HG02973 (cell line): ENCODE data around the gene AHNAK2.
A peak's percentile ranks its signal among the peaks of the same experiment; 100 is the strongest.
"Not testable (repeated sequence)": the region's sequence is repeated elsewhere in the genome, so short reads cannot be mapped to it uniquely, and the experiment has no call there.

Experiments used
- ATAC-seq: cut with Tn5 transposase; IDR thresholded peaks from one replicate; pipeline ENCODE4 v1.9.1; 2021; ENCODE audit warnings: moderate library complexity; ENCODE audit not compliant: unreplicated experiment

The AHNAK2 gene

DNA sequence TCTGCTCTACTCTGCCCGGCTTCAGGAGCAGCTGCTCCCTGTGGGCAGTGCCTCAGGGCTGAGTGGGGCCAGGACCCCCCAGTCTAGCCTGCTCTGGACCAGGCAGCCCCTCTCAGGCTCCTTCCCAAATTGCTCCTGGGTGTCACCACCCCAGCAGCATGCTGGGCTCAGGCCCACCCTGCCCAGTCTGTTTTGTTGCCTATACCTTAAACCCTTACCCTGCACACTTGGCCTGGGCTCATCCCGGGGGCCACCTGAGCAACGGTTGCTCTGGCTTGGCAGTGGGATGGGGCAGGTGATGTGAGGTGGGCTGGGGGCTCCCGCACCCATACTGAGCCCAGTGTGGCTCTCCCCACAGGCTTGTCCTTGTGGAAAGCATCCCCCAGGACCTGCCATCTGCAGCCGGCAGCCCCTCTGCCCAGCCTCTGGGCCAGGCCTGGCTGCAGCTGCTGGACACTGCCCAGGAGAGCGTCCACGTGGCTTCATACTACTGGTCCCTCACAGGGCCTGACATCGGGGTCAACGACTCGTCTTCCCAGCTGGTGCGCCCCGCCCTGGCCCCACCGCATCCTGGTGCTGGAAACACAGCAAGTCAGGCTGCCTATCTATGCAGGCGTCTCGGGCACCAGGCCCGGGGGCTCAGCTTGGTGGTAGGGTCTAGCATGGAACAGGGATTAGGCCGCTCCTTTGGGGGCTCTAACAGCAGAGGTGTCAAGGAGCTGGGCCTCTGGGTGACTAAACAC lies 49.6 kb downstream of the AHNAK2 start:
- ATAC-seq = no peak

DNA sequence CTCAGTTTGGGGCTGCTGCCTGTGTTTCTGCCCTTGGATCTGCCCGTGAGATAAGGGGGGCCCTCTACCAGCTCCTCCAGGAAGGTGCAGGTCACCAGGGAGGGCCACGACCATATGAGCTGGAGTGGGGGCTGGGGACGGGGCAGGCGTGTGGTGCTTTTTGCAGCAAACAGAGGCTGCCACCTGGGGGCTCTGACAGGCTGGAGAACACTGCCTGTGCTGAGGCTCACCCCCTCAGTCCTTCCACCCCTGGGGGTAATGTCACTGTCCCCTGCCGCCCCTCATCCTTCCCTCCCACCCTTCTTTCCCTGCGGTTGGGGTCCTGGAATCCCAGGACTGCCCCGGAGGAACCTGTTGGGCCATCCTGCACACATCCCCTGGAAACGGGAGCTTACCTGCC lies 50.3 kb downstream of the AHNAK2 start:
- no peak for ATAC-seq

DNA sequence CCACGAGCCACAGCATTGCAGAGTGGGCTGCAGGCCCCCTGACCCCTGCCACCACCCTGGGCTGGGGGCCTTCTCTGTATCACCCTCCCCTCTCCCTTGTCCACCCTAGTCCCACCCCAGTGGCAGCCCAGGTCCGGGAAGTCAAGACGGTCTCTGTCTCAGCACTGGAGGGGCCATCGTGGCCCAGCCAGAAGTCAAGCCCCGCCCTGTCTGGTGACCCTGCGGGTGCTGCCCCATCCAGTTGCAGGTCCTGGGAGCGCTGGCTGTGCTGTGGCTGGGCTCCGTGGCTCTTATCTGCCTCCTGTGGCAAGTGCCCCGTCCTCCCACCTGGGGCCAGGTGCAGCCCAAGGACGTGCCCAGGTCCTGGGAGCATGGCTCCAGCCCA lies 50.8 kb downstream of the AHNAK2 start:
- no peak for ATAC-seq

DNA sequence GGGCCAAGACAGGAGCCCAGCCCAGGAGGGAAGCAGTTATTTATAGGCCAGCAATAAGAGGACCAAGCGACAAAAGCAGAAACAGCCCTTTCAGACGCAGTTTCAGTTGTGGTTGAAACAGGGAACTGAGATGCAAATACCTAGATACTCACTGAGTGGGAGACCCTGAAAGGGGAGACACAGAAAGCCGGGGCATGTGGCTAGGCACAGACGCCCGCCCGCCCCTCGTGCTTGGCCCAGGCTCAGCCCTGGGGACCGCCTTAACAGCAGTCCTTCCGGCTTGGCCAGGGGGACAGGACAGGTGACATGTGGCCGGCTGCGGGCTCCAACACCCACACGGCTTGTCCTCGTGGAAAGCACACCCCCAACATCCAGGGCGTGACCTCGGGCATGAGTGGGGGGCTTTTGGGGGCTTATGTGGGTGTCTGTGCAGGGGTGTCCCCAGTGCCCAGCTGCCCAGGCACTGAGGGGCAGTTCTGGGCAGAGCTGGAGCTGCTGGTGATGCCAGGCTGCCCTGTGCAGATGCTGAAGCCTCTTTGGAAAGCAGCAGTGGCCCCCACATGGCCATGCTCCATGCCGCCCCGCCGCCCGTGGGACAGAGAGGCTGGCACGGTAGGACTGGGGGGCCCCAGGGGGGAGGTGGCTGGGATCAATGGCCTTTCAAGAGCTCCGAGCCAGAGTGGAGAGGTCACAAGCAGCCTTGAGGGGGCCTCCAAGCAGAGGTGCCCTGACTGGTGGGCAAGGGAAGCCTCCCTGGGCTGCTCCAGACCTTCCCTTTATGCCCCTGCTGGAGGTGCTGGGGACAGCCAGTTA lies 51.3 kb downstream of the AHNAK2 start:
- ATAC-seq = peak; percentile 66

DNA sequence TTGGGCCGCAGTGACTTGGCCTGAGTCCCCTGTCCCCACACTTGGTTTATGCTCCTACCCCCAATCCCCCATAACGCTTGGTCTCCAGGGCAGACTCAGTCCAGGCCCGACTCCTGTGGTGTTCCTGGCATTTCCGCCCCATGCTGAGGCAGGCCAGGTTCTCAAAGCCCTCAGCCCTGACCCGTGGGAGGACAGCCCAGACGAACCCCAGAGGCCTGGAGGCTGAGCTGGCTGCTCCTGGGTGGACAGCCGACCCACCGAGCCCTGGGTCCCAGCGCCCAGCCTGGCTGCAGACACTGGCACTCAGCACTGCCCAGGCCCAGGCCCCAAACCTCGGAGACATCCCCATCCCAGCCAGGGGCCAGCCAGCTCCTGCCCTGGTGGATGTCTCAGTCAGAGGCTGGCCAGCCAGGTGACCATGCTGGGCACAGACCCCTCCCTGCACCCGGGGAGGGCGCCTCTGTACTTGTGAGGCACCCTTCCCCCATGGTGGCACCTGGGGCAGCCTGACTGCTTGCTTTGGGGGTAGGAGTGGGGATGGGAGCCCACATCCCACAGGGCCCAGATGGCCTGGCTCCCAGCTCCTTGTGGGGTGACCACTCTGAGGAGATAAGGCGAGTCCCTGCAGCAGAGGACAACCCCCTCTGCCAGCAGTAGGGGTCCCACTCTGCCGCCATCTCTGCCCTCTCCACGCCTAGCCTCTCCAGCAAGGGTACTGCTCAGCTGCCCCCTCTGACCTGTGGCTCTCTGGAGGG lies 52.1 kb downstream of the AHNAK2 start:
- peak; percentile 2 for ATAC-seq

DNA sequence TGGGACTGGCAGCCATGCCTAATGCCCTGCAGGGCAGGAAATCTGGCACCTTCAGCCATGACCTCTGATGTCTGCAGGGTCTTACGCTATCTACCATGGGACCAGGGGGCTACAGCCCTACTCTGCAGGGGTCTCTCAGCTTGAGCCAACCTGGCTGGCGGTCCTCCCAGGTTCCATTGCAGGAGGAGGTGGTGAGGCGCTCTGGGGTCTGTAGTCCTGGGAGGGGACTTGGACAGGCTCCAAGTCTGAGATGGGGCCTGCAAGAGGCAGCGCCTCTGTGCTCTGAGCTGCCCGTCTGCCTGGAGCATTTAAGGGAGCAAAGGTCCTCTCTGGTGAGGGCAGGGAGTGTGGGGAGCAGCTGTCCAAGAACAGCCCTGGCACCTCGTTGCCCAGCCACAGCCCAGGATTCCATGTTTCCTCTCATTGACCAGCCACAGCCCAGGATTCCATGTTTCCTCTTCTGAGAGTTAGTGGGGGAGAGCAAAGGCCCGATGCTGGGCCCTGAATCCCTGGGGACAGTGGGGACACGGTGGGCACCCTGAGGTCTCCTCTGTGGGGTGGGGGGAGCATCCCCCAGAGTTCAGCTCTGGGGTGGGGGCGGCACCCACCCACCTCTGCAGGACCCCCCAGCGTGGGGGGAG lies 52.8 kb downstream of the AHNAK2 start:
- ATAC-seq = no peak

DNA sequence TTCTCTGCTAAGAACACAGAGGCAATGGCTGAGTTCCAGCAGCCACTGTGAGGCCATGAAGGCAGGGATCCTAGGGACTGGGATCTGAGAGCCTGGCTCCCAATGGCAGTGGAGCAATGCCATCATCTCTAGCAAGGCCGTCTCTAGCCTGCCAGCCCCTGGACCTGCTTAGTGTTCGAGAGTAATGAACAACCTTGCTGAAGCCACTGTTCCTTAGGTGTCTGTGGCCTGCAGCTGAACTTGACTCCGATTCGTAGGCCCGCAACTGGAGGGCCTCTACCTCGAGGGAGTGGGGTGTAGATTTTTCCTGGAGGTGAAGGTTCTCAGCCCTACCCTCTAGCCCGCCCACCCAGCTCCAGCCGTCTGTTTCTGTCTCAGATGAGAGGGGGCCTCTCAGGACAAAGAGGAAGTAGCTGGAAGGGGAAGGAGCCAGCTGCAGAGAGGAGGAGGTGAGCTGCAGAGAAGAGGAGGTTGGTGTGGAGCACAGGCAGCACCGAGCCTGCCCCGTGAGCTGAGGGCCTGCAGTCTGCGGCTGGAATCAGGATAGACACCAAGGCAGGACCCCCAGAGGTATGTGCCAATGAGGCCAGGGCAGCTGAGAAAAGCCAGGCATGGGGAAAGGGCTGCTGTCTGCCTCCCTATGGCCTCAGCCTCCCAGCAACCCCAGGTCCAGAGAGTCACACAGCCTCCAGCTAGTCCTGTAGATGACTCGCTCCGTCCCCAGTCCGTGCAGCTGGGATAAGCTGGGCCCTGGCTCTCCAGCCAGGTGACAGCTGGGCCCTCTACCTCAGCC lies 53.6 kb downstream of the AHNAK2 start, which contains the start of gene PLD4:
Gene PLD4, plus strand, starts transcription at position 459 of the 793 bp plus-strand sequence. CDS start 2,262 bp downstream, outside the sequence.
- ATAC-seq = no peak

DNA sequence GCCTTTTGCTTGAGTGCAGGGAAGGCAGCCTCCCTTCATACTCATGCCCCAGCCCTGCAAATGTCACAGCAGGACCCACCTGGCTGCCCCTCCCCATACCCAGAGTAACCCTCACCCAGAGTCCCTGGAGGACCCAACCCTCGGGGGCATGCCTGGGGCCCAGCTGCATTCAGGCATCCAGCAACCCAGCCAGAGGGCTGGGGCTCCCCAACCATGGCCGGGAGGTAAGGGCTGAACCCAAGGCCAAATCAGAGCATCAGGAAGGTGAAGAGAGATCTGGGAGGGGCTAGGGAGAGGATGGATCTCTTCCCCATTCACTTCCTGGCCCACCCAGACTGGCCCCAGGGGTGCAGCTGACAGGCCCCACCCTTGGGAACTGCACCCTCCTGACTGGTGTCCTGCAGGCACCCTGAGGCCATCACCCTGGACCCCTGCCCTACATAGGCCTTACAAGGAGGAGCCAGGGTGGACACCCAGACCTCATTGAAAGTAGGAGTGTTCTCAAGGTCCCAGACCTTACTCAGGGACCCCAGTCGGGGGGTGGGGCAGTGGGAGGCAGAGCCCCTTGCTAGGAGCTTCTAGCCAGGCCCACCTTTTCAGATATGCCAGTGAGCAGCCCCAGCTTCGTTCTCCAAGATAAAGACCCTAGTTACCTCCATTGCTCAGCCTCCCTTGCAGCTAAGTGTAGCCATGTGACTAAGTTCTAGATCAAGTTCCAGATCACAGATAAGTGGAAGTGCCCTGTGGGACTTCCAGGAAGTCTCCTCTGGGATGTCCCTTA lies 54.3 kb downstream of the AHNAK2 start:
- ATAC-seq = no peak

DNA sequence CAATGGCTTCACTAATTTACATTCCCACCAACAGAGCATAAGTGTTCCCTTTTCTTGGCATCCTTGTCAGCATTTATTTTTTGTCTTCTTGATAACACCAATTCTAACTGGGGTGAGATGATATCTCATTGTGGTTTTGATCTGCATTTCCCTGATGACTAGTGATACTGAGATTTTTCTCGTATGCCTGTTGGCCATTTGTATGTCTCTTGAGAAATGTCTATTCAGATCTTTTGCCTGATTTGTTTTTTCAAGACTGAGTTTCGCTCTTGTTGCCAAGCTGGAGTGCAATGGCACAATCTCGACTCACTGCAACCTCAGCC lies 58.2 kb downstream of the AHNAK2 start:
- ATAC-seq = no peak

DNA sequence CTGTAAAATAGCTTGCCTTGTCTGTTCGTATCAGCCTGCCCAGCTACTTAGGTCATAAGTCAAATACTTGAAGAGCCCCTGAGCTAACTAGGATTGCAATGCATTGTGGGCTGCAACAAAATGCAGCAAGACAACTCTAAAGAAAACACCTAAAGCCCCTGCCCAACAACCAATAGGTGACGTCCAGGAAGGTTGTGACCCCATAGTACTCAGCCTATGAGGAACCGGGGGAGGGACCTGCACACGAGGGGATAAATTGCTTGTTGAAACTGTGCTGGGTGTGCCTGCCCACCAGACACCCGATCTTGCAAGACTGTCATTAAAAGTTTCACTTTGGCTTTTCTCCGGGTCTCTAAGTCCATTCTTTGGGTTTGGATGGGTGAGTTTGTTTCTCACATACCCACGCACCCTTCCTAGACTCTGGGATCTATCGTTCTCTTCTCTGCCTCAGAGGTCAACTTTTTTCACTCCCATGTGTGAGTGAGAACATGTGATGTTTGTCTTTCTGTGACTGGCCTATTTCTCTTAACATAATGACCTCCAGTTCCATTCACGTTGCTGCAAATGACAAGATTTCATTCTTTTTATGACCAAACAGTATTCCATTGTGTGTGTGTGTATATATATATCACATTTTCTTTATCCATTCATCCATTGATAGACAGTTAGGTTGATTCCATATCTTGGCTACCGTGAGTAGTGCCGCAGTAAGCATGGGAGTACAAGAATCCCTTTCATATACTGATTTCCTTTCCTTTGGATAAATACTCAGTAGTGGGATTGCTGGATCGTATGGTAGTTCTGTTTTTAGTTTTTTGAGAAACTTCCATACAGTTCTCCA lies 58.8 kb downstream of the AHNAK2 start:
- ATAC-seq = not testable (repeated sequence)

DNA sequence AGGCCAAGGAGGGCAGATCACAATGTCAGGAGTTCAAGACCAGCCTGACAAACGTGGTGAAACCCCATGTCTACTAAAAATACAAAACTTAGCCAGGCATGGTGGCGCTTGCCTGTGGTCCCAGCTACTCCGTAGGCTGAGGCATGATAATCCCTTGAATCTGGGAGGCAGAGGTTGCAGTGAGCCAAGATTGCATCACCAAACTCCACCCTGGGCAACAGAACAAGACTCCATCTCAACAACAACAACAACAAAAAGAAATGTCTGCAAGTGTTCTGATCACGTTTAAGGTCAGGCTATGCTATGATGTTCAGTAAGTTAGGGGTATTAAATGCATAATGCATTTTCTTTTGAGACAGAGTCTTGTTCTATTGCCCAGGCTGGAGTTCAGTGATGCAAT lies 60.2 kb downstream of the AHNAK2 start:
- ATAC-seq = no peak

DNA sequence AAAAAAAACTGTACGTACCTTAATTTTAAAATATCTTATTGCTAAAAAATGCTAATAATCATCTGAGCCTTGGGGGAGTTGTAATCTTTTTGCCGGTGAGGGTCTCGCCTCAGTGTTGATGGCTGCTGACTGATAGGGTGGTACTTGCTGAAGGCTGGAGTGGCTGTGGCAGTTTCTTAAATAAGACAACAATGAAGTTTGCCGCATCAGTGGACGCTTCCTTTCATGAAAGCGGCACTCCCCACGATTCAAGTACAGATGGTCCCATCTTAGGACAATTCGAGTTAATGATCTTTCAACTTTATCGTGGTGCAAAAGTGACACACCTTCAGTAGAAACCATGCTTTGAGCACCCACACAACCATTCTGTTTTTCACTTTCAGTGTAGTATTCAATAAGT lies 61.1 kb downstream of the AHNAK2 start:
- no peak for ATAC-seq

DNA sequence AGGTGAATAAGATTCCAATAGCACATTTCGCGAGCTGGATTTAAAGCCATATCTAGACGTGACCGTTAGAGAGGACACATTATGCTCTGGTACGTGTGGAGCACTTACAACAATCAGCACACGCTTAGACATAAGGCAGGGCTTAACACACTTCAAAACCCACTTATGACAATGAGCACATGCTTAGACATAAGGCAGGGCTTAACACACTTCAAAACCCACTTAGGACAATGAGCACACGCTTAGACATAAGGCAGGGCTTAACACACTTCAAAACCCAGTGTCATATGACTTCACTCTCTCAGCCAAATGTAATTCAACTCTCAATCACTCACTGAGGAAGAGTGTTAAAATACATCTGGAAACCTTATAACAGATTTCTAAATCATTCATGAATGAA lies 64.7 kb downstream of the AHNAK2 start:
- no peak for ATAC-seq

DNA sequence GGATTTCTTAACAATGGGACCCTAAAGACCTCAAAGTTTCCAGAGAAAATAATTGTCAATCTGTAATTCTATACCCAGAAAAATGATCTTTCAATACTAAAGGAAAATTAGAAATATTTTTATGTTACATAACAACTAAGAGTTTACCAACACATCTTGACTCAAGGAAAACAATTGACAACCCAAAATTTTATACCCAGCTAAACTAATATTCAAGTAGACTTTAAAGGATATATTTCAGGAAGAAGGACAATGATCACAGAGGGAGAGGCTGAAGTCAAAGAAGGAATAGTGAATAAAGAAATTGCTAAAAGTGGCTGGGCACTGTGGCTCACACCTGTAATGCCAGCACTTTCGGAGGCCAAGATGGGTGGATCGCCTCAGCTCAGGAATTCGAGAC lies 66.1 kb downstream of the AHNAK2 start:
- ATAC-seq = no peak

DNA sequence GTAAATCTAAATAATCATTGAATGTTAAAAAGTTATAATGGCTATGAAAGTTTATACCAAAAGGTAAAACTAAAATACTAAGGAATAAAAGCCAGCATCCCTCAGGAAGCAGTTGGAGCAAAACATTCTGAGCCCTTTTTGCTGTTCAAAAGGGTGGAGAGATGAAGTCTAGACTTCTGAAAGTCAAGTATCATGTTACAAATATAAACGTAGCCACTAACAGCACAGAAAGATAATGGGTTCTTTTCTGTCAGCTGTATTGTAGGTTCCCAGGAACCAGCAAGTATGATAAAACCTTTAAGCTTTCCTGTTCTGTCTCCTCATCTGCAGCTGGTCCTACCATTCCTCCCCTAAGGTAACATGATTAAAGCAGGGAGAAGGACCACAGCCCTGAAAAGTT lies 69.9 kb downstream of the AHNAK2 start:
- no peak for ATAC-seq

DNA sequence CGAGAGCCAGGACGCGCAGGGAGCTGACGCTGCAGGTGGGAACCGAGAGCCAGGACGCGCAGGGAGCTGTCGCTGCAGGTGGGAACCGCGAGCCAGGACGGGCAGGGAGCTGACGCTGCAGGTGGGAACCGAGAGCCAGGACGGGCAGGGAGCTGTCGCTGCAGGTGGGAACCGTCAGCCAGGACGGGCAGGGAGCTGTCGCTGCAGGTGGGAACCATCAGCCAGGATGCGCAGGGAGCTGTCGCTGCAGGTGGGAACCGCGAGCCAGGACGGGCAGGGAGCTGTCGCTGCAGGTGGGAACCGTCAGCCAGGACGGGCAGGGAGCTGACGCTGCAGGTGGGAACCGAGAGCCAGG lies 72.6 kb downstream of the AHNAK2 start:
- not testable (repeated sequence) for ATAC-seq

DNA sequence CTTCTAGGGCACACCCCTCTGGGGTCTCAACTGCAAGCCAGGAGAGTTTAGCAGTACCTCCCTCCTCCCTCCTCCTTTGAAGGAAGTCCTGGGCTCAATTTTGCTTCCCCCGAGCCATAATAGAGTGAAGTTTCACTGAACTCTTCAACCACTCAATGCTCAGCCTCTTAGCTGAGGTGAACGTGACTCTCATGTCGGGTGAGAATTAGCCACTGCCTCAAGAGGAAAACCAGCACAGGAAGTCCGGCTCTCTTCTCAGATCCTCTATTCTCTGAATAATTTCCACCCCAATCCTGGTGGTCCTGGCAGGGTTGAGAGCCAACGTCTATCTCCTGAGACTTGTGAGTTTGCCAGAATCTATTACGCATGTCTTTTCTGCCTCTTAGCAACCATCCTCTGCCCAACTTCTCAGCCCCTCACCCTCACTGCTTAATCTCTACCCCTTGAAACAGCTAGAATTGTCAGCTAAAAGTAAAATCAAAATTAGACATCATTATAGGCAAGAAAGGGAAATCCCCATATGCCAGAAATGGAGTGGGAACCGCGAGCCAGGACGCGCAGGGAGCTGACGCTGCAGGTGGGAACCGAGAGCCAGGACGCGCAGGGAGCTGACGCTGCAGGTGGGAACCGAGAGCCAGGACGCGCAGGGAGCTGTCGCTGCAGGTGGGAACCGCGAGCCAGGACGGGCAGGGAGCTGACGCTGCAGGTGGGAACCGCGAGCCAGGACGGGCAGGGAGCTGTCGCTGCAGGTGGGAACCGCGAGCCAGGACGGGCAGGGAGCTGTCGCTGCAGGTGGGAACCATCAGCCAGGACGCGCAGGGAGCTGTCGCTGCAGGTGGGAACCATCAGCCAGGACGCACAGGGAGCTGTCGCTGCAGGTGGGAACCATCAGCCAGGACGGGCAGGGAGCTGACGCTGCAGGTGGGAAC lies 73.3 kb downstream of the AHNAK2 start:
- ATAC-seq = not testable (repeated sequence)

DNA sequence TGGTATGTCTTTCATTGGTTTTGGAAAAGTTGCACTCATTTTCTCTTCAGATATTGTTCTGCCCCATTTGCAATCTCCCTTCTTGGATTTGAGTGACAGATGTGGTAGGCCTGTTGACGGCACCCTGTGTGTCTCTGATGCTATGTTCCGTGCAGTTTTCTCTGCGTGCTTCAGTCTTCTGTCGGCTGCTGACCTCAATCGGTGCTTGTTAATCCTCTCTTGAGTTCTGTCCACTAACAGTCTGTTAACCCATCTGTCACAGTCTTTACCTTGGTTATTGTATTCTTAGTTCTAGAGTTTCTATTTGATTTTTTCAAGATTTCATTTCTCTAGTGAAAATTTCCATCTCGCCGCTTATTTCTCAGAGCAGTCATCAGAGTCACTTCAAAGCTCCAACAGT lies 74.2 kb downstream of the AHNAK2 start:
- no peak for ATAC-seq
